Fibroblast of pulmonary artery (primary cell): Measurements from ENCODE around the gene KATNB1.

ENCODE experiments used
- DNase-seq: peaks from one replicate; pipeline ENCODE4 v3.0.0-alpha.2; 2010; ENCODE audit warnings: low read depth
- H3K4me3 ChIP-seq: replicated peaks from 2 replicates; pipeline ENCODE4 v1.5.1; 2011; ENCODE audit warnings: low read depth, mild to moderate bottlenecking, control low read depth, low read length, moderate library complexity
- CTCF ChIP-seq: IDR thresholded peaks from 2 replicates; pipeline ENCODE4 v1.5.1; 2011; ENCODE audit warnings: mild to moderate bottlenecking, control low read depth, low read length, inconsistent platforms; ENCODE audit errors: missing control alignments

Gene KATNB1

GRCh38 chr16:57720142-57720575 lies 15.4 kb upstream of the KATNB1 start:
- no peak overlapping the region for H3K4me3 ChIP-seq
- DNase-seq: peak; percentile 75
- TF ChIP-seq CTCF: peak; percentile 83

- TF ChIP-seq CTCF: no peak
- DNase-seq: no peak
Measured at GRCh38 chr16:57721356-57722209, 14.0 kb upstream of the KATNB1 start.

DNA sequence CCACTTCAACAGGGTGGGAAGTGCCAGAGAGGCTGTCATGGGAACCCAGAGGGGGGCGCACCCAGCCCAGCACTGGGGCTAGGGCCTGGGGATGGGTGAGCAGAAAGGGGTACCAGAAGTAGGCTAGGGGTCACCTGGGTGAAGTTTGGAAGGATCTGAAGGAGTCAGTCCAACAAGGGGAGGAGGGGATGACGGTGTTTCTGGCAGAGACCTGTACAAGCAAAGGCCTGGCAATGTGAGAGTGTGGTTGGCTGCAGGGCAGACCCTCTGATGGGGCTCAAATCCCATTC lies 13.4 kb upstream of the KATNB1 start:
- TF ChIP-seq CTCF: no peak

More at GRCh38 chr16:57721356-57722209, 14.0 kb upstream of the KATNB1 start:
- no peak overlapping the region for H3K4me3 ChIP-seq

GRCh38 chr16:57722651-57723050 lies 12.9 kb upstream of the KATNB1 start:
- no peak overlapping the region for H3K4me3 ChIP-seq
- DNase-seq: no peak
- TF ChIP-seq CTCF: no peak

More for the DNA sequence above, 13.4 kb upstream of the KATNB1 start:
- no peak overlapping the region for H3K4me3 ChIP-seq
- no peak for DNase-seq

GRCh38 chr16:57723170-57723569 lies 12.4 kb upstream of the KATNB1 start:
- no peak overlapping the region for H3K4me3 ChIP-seq
- peak; percentile 25 for DNase-seq
- peak; percentile 33 for TF ChIP-seq CTCF

DNA sequence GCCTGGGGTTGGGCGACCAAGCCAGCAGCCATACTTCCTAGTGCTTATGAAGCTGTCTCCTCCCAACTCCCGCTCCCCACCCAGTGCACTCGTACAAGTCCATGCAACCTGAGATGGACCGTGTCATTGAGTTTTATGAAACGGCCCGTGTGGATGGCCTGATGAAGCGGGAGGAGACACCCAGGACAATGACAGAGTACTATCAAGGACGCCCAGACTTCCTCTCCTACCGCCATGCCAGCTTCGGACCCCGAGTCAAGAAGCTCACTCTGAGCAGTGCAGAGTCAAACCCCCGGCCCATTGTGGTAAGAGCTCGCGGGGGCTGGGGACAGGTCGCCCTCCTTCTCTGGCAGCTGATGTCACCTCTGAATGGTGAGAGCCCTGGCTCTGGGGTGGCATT lies 11.0 kb upstream of the KATNB1 start:
- no peak overlapping the region for H3K4me3 ChIP-seq

More for the DNA sequence above, 11.0 kb upstream of the KATNB1 start:
- TF ChIP-seq CTCF: no peak
- no peak for DNase-seq
